Pancreas (tissue), 10 donors: Measurements from ENCODE around the gene FNIP1. TPM values are rescaled to one million over a fixed set of nuclear protein-coding genes. Genes with fewer than 3 reads are reported as not detected.
"Not testable (repeated sequence)": the region's sequence is repeated elsewhere in the genome, so short reads cannot be mapped to it uniquely, and the experiment has no call there.

Experiments
- ATAC-seq, 4 donors: fragments of 200-7000 bp; cut with Tn5 transposase; one replicate each; pipeline versions ENCODE4 v1.8.0 to v1.9.1; 2020; ENCODE audit warnings: mild to moderate bottlenecking in 4 of 4, moderate library complexity in 4 of 4
- DNase-seq, 6 donors: peaks; one replicate each; pipeline ENCODE4 v3.0.0-alpha.2; 2020
- FAIRE-seq: peaks from 2 replicates; lab custom pipeline; 2012; peaks lifted over from hg19 to GRCh38; lab: Jason Lieb, UNC
- H3K27ac ChIP-seq, 4 donors: fragments of 200-600 bp; sonication (generic); 1 replicate in 3 of 4; 2 replicates in 1 of 4; pipeline versions ENCODE4 v1.5.0 to v1.8.0; 2020
- H3K27me3 ChIP-seq, 4 donors: fragments of 200-600 bp; one replicate each; pipeline ENCODE4 v1.8.0; 2021
- H3K36me3 ChIP-seq, 3 donors: fragments of 200-600 bp; sonication (generic) in 1 of 3; one replicate each; pipeline versions ENCODE4 v1.5.0 to v1.8.0; 2020 to 2021
- H3K4me1 ChIP-seq, 3 donors: fragments of 200-600 bp; one replicate each; pipeline ENCODE4 v1.8.0; 2021
- H3K4me3 ChIP-seq, 4 donors: fragments of 200-600 bp; sonication (generic) in 2 of 4; one replicate each; pipeline versions ENCODE4 v1.5.0 to v1.8.0; 2020 to 2021
- H3K9me3 ChIP-seq, 4 donors: fragments of 200-600 bp; one replicate each; pipeline ENCODE4 v1.8.0; 2021
- CTCF ChIP-seq, 4 donors: fragments of 200-600 bp; sonication (generic) in 3 of 4; IDR thresholded peaks; one replicate each; pipeline versions ENCODE4 v1.5.0 to v1.8.0; 2021; ENCODE audit warnings: antibody characterized with exemption in 4 of 4
- WGBS, 2 donors: extraction: QIAGEN DNeasy Blood & Tissue Kit; methylation state at CpG; one replicate each; pipeline ENCODE4 v1.1.7; 2013; 5-methylcytosine and 5-hydroxymethylcytosine counted together
- intact Hi-C, 3 donors: fragments of 100-400 bp; cut with DNase I; formaldehyde crosslinking; loops; one replicate each; pipeline versions ENCODE4 v1.11.1 to v1.14.2; 2022
- polyA plus RNA-seq, 2 donors: library from polyadenylated mRNA; stranded (reverse); fragments of 200-250 nt; gene quantifications; one replicate each; pipeline ENCODE4 v1.2.3, GENCODE V29; 2013
- total RNA-seq, 6 donors: library from RNA; stranded (reverse); fragmentation: NEBNext Ultra II Directional in 4 of 6; extraction: Animal tissue kit (Norgen Biotek cat#: 25700) in 4 of 6; gene quantifications; one replicate each; pipeline versions ENCODE4 v1.2.1 to v1.2.4, GENCODE V29; 2021 to 2023
- donor health status: healthy with polysubstance abuse.
- donor health status: DM: no; HTN: no; CAD: no; lungs with moderate emphysema.
- donor health status: DM: no; HTN: no; CAD: no.
- donor health status: control.
- donor health status: control.
- donor health status: Bipolar disorder and iron deficiency.
- donor health status: DM: yes; HTN: yes; CAD: no.
- donor health status: DM: no; HTN: no; CAD: no.
- donor health status: DM: no; HTN: no; CAD: no.
- donor health status: DM: yes; HTN: yes; CAD: no.

FNIP1 gene
- total and polyA plus RNA-seq, 8 donors = 2.7 to 20.9 (median 12.0) TPM

GRCh38 chr5:131720714-131721113, 76.1 kb downstream of the FNIP1 start:
- H3K36me3 ChIP-seq = no peaks in the 10 kb centered on the region
- H3K4me3 ChIP-seq = no peak overlapping the region
- no peaks in the 10 kb centered on the region for H3K4me1 ChIP-seq
- ATAC-seq (no peak), DNase-seq (no peak), FAIRE-seq (no peak)
- no peaks in the 10 kb centered on the region for H3K27me3 ChIP-seq
- WGBS, 2 donors = 41 to 57% methylated on average over 1 of the region's 1 CpG
- H3K27ac ChIP-seq = no peak overlapping the region
- intact Hi-C loops = no loop called here
- H3K9me3 ChIP-seq = no peaks in the 10 kb centered on the region
- TF ChIP-seq CTCF (IDR thresholded peaks at IDR 0.05) = no peak

- no peak for FAIRE-seq
- Histone ChIP-seq H3K4me1 (no peaks in the 10 kb centered on the region), H3K27me3 (no peaks in the 10 kb centered on the region), H3K4me3 (no peak overlapping the region), H3K27ac (no peak overlapping the region), H3K36me3 (no peaks in the 10 kb centered on the region), H3K9me3 (no peaks in the 10 kb centered on the region)
- intact Hi-C loops = no loop called here
- DNase-seq = no peak
- no peak for TF ChIP-seq CTCF (IDR thresholded peaks at IDR 0.05)
- no peak for ATAC-seq
- 94 to 97% methylated on average over 1 of the region's 1 CpG for WGBS, 2 donors
These were observed 77.3 kb downstream of the FNIP1 start for GRCh38 chr5:131719564-131719963.

GRCh38 chr5:131718487-131719014, 78.3 kb downstream of the FNIP1 start:
- DNase-seq = no peak
- Histone ChIP-seq H3K4me3 (no peak overlapping the region), H3K27me3 (no peaks in the 10 kb centered on the region), H3K27ac (no peak overlapping the region), H3K36me3 (no peaks in the 10 kb centered on the region), H3K9me3 (no peaks in the 10 kb centered on the region), H3K4me1 (no peaks in the 10 kb centered on the region)
- no peak for FAIRE-seq
- intact Hi-C loops = no loop called here
- 95 to 99% methylated on average over 5 of the region's 5 CpGs for WGBS, 2 donors
- ATAC-seq = no peak
- TF ChIP-seq CTCF (IDR thresholded peaks at IDR 0.05) = no peak

GRCh38 chr5:131717164-131717563, 79.7 kb downstream of the FNIP1 start:
- FAIRE-seq, H3K4me1 ChIP-seq, H3K27me3 ChIP-seq, H3K4me3 ChIP-seq, DNase-seq, H3K27ac ChIP-seq, H3K9me3 ChIP-seq, ATAC-seq, intact Hi-C loops, H3K36me3 ChIP-seq: not testable (repeated sequence)
- WGBS, 2 donors = 99% methylated on average over 3 of the region's 3 CpGs

- H3K27me3 ChIP-seq = no peaks in the 10 kb centered on the region
- TF ChIP-seq CTCF (IDR thresholded peaks at IDR 0.05) = no peak
- H3K36me3 ChIP-seq = no peaks in the 10 kb centered on the region
- intact Hi-C loops = no loop called here
- FAIRE-seq (no peak), ATAC-seq (no peak), DNase-seq (no peak)
- no peaks in the 10 kb centered on the region for H3K9me3 ChIP-seq
- H3K4me1 ChIP-seq = no peaks in the 10 kb centered on the region
- H3K4me3 ChIP-seq = no peak overlapping the region
- H3K27ac ChIP-seq = no peak overlapping the region
These were observed 80.2 kb downstream of the FNIP1 start for GRCh38 chr5:131716650-131717049.
